ENCODE measurements around the gene ADM. TPM values are rescaled to one million over a fixed set of nuclear protein-coding genes. Genes with fewer than 3 reads are reported as not detected.

Gene ADM
- total and polyA plus RNA-seq, 2 donors (not counting 3 experiments of a cell fraction or from before 2014, with no cell fraction given), result 45.3 to 55.5 TPM

DNA sequence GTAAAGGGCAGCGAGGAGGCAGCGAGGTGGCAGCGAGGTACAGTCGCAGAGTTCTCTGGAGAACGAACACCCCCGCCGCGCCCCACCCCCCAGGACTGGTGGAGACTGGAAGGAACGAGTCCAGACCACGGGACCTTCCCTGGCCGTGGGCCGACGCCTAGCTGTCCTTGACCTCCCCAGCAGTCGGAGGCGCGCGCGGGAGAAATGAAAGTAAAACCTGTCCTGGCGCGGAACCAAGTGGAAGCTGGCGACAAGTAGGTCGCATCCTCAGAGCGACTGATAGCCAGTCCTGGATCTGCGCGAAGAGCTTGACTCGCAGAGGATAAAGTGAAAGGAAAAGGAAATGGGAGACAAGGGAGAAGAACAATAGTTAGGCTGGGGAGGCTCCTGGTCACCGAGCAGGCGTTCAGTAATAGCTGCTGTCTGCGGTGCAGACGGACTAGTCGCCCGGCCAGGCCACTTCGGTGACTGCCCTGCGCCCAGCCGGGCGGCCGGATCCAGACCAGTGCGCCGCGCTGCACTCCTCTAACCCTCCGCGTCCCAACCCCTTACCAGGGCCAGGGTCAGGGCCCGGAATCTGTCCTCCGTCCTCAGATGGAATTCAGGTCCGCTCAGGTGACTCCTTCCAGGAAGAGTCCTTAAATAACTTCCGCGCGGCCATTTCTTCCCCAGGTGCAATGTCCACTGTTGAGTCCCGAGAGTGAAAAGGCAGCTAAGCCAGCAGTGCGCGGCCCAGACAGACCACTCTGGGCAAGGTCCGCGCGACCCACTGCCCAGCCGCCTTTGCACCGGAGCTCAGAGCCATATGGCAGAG is 1.9 kb upstream of the ADM start:
- Histone ChIP-seq H3K4me2 (ENCODE audit: insufficient read depth, low read length) (peak overlapping the region; percentile 91), H3K4me3 (replicated peaks in 1 of 3; ENCODE audit: insufficient read depth in 1 of 3, low read depth in 1 of 3, low read length in 3 of 3) (peak overlapping the region; percentile 50 to 93 (median 50)), H2AFZ (ENCODE audit: low read depth, low read length) (peak overlapping the region; percentile 93), H3K4me1 (ENCODE audit: control insufficient read depth, extremely low read depth, insufficient read depth, low read length) (peaks cover 28% of the 10 kb centered on the region), H3K36me3 (ENCODE audit: control insufficient read depth in 2 of 2, extremely low read depth in 1 of 2, insufficient read depth in 2 of 2, low read length in 2 of 2) (no peaks in the 10 kb centered on the region), H3K9me1 (replicated peaks; ENCODE audit: control insufficient read depth, extremely low read depth, insufficient read depth, low read length) (no peaks in the 10 kb centered on the region), H4K20me1 (replicated peaks; ENCODE audit: control insufficient read depth, extremely low read depth, insufficient read depth, low read length) (no peaks in the 10 kb centered on the region), H3K9me3 (replicated peaks; ENCODE audit: control insufficient read depth, insufficient read depth, low read length) (no peaks in the 10 kb centered on the region), H3K79me2 (ENCODE audit: control insufficient read depth, insufficient read depth, low read length) (peaks cover 20% of the 10 kb centered on the region), H3K27me3 (ENCODE audit: control insufficient read depth in 2 of 2, insufficient read depth in 2 of 2, low read length in 2 of 2) (no peaks in the 10 kb centered on the region), H3K9ac (replicated peaks; ENCODE audit: extremely low read depth, insufficient read depth, low read length) (peak overlapping the region; percentile 72), H3K27ac (ENCODE audit: insufficient read depth, low read depth, low read length) (peak overlapping the region; percentile 26)
- TF ChIP-seq JUN (IDR thresholded peaks at IDR 0.05; ENCODE audit: borderline replicate concordance, insufficient read depth, insufficient read length, low read depth) (no peak), POLR2AphosphoS5 (IDR thresholded peaks at IDR 0.05; ENCODE audit: insufficient read depth, low read depth, low read length) (peak; percentile 51)
- CTCF ChIA-PET, result interaction anchor here (0.7 to 9.0 kb wide), 22 partner anchors 10 to 689 kb away, joined by 3 to 104 read pairs (median 4); no protein-coding TSS in a partner anchor
- DNase-seq (ENCODE audit: low read depth, low spot score), result peak; percentile 74
- intact Hi-C loops (cut with micrococcal nuclease) (loop anchor here (1.0 kb wide), 1 partner anchor 9 kb away; the partner anchor contains the start of gene SBF2), dilution Hi-C loops (cut with MboI; ENCODE audit: extremely low pct_ligation_motif_present, low sequenced_read_pairs) (no loop called here)
- peak; percentile 70 for FAIRE-seq
- BruUV-seq (replicated peaks), result no TSS peak
- POLR2A ChIA-PET, result interaction anchor here (1.1 to 1.4 kb wide), 3 partner anchors 163 to 544 kb away, joined by 3 to 5 read pairs (median 3); partner anchors contain the start of gene CTR9

DNA sequence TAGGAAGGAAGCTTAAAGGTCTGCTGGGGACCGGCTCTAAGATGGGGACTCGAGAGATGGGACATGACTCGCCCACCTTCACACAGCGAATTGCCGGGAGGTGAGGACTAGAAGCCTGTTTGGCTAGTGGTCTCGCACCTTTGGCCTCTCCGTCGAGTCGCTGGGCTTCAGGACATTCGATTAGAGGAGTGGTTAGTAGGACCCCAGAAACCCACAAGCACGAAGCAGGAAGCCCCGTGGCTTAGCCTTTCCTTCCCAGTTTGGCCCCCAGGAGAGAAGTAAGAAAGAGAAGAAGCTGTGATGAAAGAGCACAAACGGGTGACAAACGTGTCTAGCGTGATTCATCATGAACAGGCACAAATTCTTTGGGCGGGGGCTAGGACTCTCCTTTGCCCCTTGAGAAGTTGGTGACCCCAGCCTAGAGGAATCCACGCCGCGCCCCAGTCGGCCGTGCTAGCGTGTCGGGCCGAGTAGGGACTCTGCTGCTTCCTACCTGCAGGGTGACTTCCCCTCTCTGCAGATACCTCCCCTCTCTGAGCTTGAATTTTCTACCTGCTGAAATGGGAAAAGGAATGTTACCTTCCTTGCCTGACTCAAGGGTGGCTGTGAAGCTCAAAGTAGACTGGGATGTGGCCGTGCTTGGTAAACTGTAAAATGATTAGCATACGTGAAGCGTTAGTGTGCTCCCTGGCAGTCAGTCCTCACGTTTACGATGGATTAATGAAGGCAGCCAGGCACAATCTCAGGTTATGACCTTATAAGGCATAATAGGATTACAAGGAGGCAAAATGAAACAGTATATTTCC is 1.1 kb upstream of the ADM start:
- no peak for TF ChIP-seq FOS (IDR thresholded peaks at IDR 0.05; ENCODE audit: borderline replicate concordance, insufficient read depth, low read length)
- no peak for TF ChIP-seq GATA2 (IDR thresholded peaks at IDR 0.05; ENCODE audit: insufficient read depth, insufficient read length, low read depth, low read length)
- TF ChIP-seq, protein P1, sequence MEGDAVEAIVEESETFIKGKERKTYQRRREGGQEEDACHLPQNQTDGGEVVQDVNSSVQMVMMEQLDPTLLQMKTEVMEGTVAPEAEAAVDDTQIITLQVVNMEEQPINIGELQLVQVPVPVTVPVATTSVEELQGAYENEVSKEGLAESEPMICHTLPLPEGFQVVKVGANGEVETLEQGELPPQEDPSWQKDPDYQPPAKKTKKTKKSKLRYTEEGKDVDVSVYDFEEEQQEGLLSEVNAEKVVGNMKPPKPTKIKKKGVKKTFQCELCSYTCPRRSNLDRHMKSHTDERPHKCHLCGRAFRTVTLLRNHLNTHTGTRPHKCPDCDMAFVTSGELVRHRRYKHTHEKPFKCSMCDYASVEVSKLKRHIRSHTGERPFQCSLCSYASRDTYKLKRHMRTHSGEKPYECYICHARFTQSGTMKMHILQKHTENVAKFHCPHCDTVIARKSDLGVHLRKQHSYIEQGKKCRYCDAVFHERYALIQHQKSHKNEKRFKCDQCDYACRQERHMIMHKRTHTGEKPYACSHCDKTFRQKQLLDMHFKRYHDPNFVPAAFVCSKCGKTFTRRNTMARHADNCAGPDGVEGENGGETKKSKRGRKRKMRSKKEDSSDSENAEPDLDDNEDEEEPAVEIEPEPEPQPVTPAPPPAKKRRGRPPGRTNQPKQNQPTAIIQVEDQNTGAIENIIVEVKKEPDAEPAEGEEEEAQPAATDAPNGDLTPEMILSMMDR (IDR thresholded peaks at IDR 0.05; ENCODE audit: extremely low read depth in 1 of 2, insufficient read depth in 1 of 2, low read depth in 1 of 2, low read length in 2 of 2), result no peak
- no peak for TF ChIP-seq EZH2 (IDR thresholded peaks at IDR 0.05; ENCODE audit: borderline replicate concordance, low read depth, low read length, severe bottlenecking)
- TF ChIP-seq POLR2A (IDR thresholded peaks at IDR 0.05; ENCODE audit: low read depth, low read length), result no peak
- Histone ChIP-seq H3K4me3 (replicated peaks in 1 of 3; ENCODE audit: insufficient read depth in 1 of 3, low read depth in 1 of 3, low read length in 3 of 3) (peak overlapping the region; percentile 91 to 95 (median 93)), H3K4me1 (ENCODE audit: control insufficient read depth, extremely low read depth, insufficient read depth, low read length) (peaks cover 36% of the 10 kb centered on the region), H3K9me1 (replicated peaks; ENCODE audit: control insufficient read depth, extremely low read depth, insufficient read depth, low read length) (no peaks in the 10 kb centered on the region), H3K36me3 (ENCODE audit: control insufficient read depth in 2 of 2, extremely low read depth in 1 of 2, insufficient read depth in 2 of 2, low read length in 2 of 2) (no peaks in the 10 kb centered on the region), H3K9me3 (replicated peaks; ENCODE audit: control insufficient read depth, insufficient read depth, low read length) (no peaks in the 10 kb centered on the region), H3K4me2 (ENCODE audit: insufficient read depth, low read length) (peak overlapping the region; percentile 91), H4K20me1 (replicated peaks; ENCODE audit: control insufficient read depth, extremely low read depth, insufficient read depth, low read length) (no peaks in the 10 kb centered on the region), H3K9ac (replicated peaks; ENCODE audit: extremely low read depth, insufficient read depth, low read length) (peak overlapping the region; percentile 72), H3K27ac (ENCODE audit: insufficient read depth, low read depth, low read length) (peak overlapping the region; percentile 26), H3K27me3 (ENCODE audit: control insufficient read depth in 2 of 2, insufficient read depth in 2 of 2, low read length in 2 of 2) (no peaks in the 10 kb centered on the region), H2AFZ (ENCODE audit: low read depth, low read length) (peak overlapping the region; percentile 93), H3K79me2 (ENCODE audit: control insufficient read depth, insufficient read depth, low read length) (peaks cover 20% of the 10 kb centered on the region)
- intact Hi-C loops (cut with micrococcal nuclease) (loop anchor here (1.0 kb wide), 2 partner anchors 9 to 330 kb away; partner anchors contain the start of gene SBF2), dilution Hi-C loops (cut with MboI; ENCODE audit: extremely low pct_ligation_motif_present, low sequenced_read_pairs) (no loop called here)
- CTCF ChIA-PET, result interaction anchor here (0.9 to 9.0 kb wide), 31 partner anchors 8 to 690 kb away, joined by 3 to 104 read pairs (median 4); partner anchors contain the start of gene SBF2
- DNase-seq (ENCODE audit: low read depth, low spot score) (peak; percentile 41), FAIRE-seq (peak; percentile 60)
- BruUV-seq (replicated peaks), result no TSS peak
- POLR2A ChIA-PET, result interaction anchor here (1.0 to 3.2 kb wide), 22 partner anchors 8 to 730 kb away, joined by 3 to 43 read pairs (median 6); partner anchors contain the start of genes CTR9 and WEE1

Data from endothelial cell of umbilical vein (primary cell).